DND-41 (cell line): Measurements from ENCODE around the gene PLA2G2A.

ENCODE experiments used
- ATAC-seq: fragments of 200-7000 bp; cut with Tn5 transposase; 3 replicates; pipeline ENCODE4 v1.9.1; 2021; ENCODE audit warnings: low read depth; ENCODE audit not compliant: insufficient read depth
- DNase-seq: peaks from one replicate; pipeline ENCODE4 v3.0.0-alpha.2; 2020
- H2AFZ ChIP-seq: 2 replicates; pipeline ENCODE4 v1.6.0; 2012; ENCODE audit warnings: low read depth, low read length
- H3K27ac ChIP-seq: 2 replicates; pipeline ENCODE4 v1.5.1; 2012; ENCODE audit warnings: low read length, inconsistent platforms
- H3K27me3 ChIP-seq: fragments of 200-600 bp; sonication (generic); 2 replicates; pipeline ENCODE4 v1.6.0; 2012; ENCODE audit warnings: low read length, mild to moderate bottlenecking, inconsistent platforms; ENCODE audit not compliant: insufficient read depth, poor library complexity
- H3K36me3 ChIP-seq: 2 replicates; pipeline ENCODE4 v1.5.1; 2012; ENCODE audit warnings: low read length, inconsistent platforms; ENCODE audit not compliant: insufficient read depth
- H3K4me1 ChIP-seq: 2 replicates; pipeline ENCODE4 v1.5.1; 2012; ENCODE audit warnings: mild to moderate bottlenecking, low read length; ENCODE audit not compliant: insufficient read depth
- H3K4me2 ChIP-seq: 2 replicates; pipeline ENCODE4 v1.6.0; 2012; ENCODE audit warnings: mild to moderate bottlenecking, moderate library complexity, low read length, inconsistent platforms; ENCODE audit not compliant: insufficient read depth
- H3K4me3 ChIP-seq, 2 experiments: fragments of 200-600 bp in 1 of 2; shearing (Covaris generic) in 1 of 2; 2 replicates each; pipeline ENCODE4 v1.5.1; 2012 to 2016; ENCODE audit warnings: inconsistent platforms in 2 of 2, low read length in 2 of 2, mild to moderate bottlenecking in 2 of 2, low read depth in 1 of 2, moderate library complexity in 1 of 2
- H3K79me2 ChIP-seq: 2 replicates; pipeline ENCODE4 v1.6.0; 2012; ENCODE audit warnings: low read length, inconsistent platforms; ENCODE audit not compliant: insufficient read depth
- H3K9ac ChIP-seq: 2 replicates; pipeline ENCODE4 v1.6.0; 2012; ENCODE audit warnings: low read depth, mild to moderate bottlenecking, inconsistent platforms, low read length, moderate library complexity
- H3K9me3 ChIP-seq: 2 replicates; pipeline ENCODE4 v1.5.1; 2012; ENCODE audit warnings: low read length, moderate library complexity, mild to moderate bottlenecking, inconsistent platforms; ENCODE audit not compliant: insufficient read depth, severe bottlenecking
- H4K20me1 ChIP-seq: 2 replicates; pipeline ENCODE4 v1.6.0; 2012; ENCODE audit warnings: low read length; ENCODE audit not compliant: insufficient read depth
- EZH2 ChIP-seq: IDR thresholded peaks from 3 replicates; pipeline ENCODE4 v1.6.1; 2012; ENCODE audit warnings: borderline replicate concordance, low read depth, mild to moderate bottlenecking, moderate library complexity, low read length, inconsistent platforms; ENCODE audit not compliant: severe bottlenecking
- TF ChIP-seq, protein P1 (sequence below): IDR thresholded peaks from 2 replicates; pipeline ENCODE4 v1.5.1; 2012; ENCODE audit warnings: borderline replicate concordance, low read length, moderate library complexity, mild to moderate bottlenecking; ENCODE audit not compliant: poor library complexity, severe bottlenecking; ENCODE audit errors: extremely low read depth

Gene PLA2G2A, protein sequence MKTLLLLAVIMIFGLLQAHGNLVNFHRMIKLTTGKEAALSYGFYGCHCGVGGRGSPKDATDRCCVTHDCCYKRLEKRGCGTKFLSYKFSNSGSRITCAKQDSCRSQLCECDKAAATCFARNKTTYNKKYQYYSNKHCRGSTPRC

DNA sequence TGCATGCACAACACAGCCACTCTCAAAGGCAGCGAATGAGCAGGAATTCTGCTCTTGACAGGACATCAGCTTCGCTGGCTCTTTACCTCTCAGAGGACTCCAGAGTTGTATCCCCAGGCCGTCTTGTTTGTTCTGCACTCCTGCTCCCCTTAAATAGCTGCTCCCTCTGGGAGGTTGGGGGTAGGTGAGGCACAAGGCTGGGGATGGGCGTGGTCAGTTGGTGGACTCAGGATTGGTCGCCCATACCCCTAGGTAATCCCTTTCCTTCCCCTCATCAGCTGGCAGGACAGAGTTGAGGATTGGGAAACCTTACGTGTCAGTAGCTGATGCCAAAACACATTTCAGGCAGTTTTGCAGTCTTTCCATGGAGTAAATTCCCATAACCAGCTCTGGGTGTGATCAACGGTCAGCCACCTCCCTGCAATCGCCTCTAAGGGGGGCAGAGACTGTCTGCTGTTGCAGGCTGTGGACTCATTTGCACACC lies at the start of gene PLA2G2A:
TSS of gene PLA2G2A (minus strand) at position 125 of the 484 bp plus-strand sequence. CDS start 845 bp downstream, outside the sequence.
- H3K27me3 ChIP-seq, result peaks cover 12% of the 10 kb centered on the region
- H3K4me3 ChIP-seq, result no peak within 1 kb of the TSS
- H2AFZ ChIP-seq, result no peak within 1 kb of the TSS
- H3K36me3 ChIP-seq, result no peaks in the 10 kb centered on the region
- no peak for ATAC-seq
- no peaks in the 10 kb centered on the region for H3K9me3 ChIP-seq
- DNase-seq, result no peak
- no peak for TF ChIP-seq EZH2
- TF ChIP-seq, protein P1, sequence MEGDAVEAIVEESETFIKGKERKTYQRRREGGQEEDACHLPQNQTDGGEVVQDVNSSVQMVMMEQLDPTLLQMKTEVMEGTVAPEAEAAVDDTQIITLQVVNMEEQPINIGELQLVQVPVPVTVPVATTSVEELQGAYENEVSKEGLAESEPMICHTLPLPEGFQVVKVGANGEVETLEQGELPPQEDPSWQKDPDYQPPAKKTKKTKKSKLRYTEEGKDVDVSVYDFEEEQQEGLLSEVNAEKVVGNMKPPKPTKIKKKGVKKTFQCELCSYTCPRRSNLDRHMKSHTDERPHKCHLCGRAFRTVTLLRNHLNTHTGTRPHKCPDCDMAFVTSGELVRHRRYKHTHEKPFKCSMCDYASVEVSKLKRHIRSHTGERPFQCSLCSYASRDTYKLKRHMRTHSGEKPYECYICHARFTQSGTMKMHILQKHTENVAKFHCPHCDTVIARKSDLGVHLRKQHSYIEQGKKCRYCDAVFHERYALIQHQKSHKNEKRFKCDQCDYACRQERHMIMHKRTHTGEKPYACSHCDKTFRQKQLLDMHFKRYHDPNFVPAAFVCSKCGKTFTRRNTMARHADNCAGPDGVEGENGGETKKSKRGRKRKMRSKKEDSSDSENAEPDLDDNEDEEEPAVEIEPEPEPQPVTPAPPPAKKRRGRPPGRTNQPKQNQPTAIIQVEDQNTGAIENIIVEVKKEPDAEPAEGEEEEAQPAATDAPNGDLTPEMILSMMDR, result no peak
- H3K79me2 ChIP-seq, result no peaks in the 10 kb centered on the region
- no peaks in the 10 kb centered on the region for H3K4me1 ChIP-seq
- H3K9ac ChIP-seq, result no peak within 1 kb of the TSS
- H3K27ac ChIP-seq, result no peak within 1 kb of the TSS
- H3K4me2 ChIP-seq, result no peak within 1 kb of the TSS
- no peaks in the 10 kb centered on the region for H4K20me1 ChIP-seq

DNA sequence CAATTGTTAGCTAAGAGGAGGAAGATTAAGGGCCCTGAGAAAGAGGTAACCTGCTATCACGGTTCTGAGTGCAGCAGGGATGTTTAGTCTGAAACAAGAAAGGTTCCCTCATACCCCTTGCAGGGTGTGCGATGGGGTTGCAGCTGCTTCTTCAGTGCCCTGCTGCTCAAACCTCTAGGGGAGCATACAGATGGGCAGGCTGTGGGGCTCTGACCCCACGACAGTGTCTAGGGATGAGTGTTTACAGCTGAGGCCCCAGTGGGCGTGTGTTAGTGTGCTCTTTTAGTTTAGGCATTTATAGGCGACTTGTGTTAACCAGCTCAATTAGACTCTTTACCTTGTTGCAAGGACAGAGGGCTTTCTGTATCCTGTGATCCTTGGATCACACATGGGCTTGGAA lies 49.3 kb upstream of the PLA2G2A start:
- no peaks in the 10 kb centered on the region for H3K4me1 ChIP-seq
- H3K36me3 ChIP-seq, result no peaks in the 10 kb centered on the region
- no peak overlapping the region for H2AFZ ChIP-seq
- H3K27me3 ChIP-seq, result peaks cover 4% of the 10 kb centered on the region
- TF ChIP-seq EZH2, result no peak
- TF ChIP-seq, protein P1, result no peak
- H3K27ac ChIP-seq, result no peak overlapping the region
- no peaks in the 10 kb centered on the region for H4K20me1 ChIP-seq
- no peaks in the 10 kb centered on the region for H3K79me2 ChIP-seq
- H3K9ac ChIP-seq, result no peak overlapping the region
- ATAC-seq (no peak), DNase-seq (no peak)
- no peak overlapping the region for H3K4me3 ChIP-seq
- no peak overlapping the region for H3K4me2 ChIP-seq
- H3K9me3 ChIP-seq, result no peaks in the 10 kb centered on the region

DNA sequence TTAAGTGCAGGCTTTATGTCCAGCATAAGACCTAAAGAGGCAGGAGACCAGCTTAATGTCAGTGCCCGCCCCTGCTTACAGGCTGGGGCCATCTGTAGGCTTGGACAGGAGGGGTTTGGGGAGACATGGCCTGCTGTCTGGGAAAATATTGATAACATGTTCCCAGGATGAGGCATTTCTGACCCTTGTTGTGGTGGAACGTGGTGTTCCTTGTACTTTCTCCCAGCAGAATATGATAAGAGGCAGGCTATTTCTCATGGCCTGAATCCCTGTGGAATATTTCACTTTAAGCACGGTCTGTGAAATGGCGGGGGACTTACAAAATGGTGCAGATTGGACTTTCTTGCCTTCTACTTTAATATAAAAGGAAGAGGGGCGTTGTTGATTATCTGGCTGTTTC lies 48.7 kb upstream of the PLA2G2A start:
- Histone ChIP-seq H3K27ac (no peak overlapping the region), H3K79me2 (no peaks in the 10 kb centered on the region), H3K4me2 (no peak overlapping the region), H4K20me1 (no peaks in the 10 kb centered on the region), H3K27me3 (peaks cover 4% of the 10 kb centered on the region), H3K9ac (no peak overlapping the region), H3K36me3 (no peaks in the 10 kb centered on the region), H3K9me3 (no peaks in the 10 kb centered on the region), H3K4me3 (no peak overlapping the region), H3K4me1 (no peaks in the 10 kb centered on the region), H2AFZ (no peak overlapping the region)
- ATAC-seq (no peak), DNase-seq (no peak)
- TF ChIP-seq, protein P1, result no peak
- no peak for TF ChIP-seq EZH2

DNA sequence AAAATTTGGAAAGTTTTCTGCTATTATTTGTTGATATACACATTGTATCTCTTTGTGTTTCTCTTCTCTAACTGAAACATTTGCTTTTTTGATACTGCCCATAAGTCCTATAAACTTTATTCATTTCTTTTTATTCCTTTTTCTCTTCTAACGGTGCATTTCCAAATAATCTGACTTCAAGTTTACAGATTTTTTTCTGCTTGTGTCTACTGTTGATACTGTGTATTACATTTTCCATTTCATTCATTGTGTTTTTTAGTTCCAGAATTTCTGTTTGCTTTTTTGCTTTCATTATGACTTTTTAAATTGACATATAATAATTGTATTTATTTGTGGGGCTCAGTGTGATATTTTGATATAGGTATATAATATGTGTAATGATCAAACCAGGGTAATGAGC lies 38.3 kb upstream of the PLA2G2A start:
- H3K4me2 ChIP-seq, result no peak overlapping the region
- no peak overlapping the region for H3K27ac ChIP-seq
- H3K9me3 ChIP-seq, result no peaks in the 10 kb centered on the region
- no peaks in the 10 kb centered on the region for H3K4me1 ChIP-seq
- no peak for TF ChIP-seq EZH2
- TF ChIP-seq, protein P1, result no peak
- no peak overlapping the region for H2AFZ ChIP-seq
- no peak overlapping the region for H3K4me3 ChIP-seq
- H3K27me3 ChIP-seq, result no peaks in the 10 kb centered on the region
- H3K79me2 ChIP-seq, result no peaks in the 10 kb centered on the region
- no peak for DNase-seq
- H3K36me3 ChIP-seq, result no peaks in the 10 kb centered on the region
- no peaks in the 10 kb centered on the region for H4K20me1 ChIP-seq
- no peak for ATAC-seq
- no peak overlapping the region for H3K9ac ChIP-seq
